ENCODE data around the gene SHROOM3.

The SHROOM3 gene

GRCh38 chr4:76745240-76745639, 310.2 kb downstream of the SHROOM3 start:
- Histone ChIP-seq H3K4me3 (replicated peaks; ENCODE audit: low read depth, low read length) (no peak overlapping the region), H3K36me3 (ENCODE audit: control insufficient read depth, insufficient read depth, low read length) (no peaks in the 10 kb centered on the region), H3K27me3 (replicated peaks; ENCODE audit: control insufficient read depth, insufficient read depth, low read length) (no peaks in the 10 kb centered on the region)
- TF ChIP-seq CTCF (IDR thresholded peaks at IDR 0.05; ENCODE audit: insufficient read depth, low read length, poor library complexity, severe bottlenecking), result no peak
- DNase-seq (ENCODE audit: extremely low read depth, insufficient read length), result no peak

- Histone ChIP-seq H3K4me3 (replicated peaks; ENCODE audit: low read depth, low read length) (no peak overlapping the region), H3K36me3 (ENCODE audit: control insufficient read depth, insufficient read depth, low read length) (no peaks in the 10 kb centered on the region), H3K27me3 (replicated peaks; ENCODE audit: control insufficient read depth, insufficient read depth, low read length) (no peaks in the 10 kb centered on the region)
- DNase-seq (ENCODE audit: extremely low read depth, insufficient read length), result no peak
- no peak for TF ChIP-seq CTCF (IDR thresholded peaks at IDR 0.05; ENCODE audit: insufficient read depth, low read length, poor library complexity, severe bottlenecking)
Observed at GRCh38 chr4:76747563-76747962, 312.5 kb downstream of the SHROOM3 start.

GRCh38 chr4:76748649-76749048, 313.6 kb downstream of the SHROOM3 start:
- Histone ChIP-seq H3K36me3 (ENCODE audit: control insufficient read depth, insufficient read depth, low read length) (no peaks in the 10 kb centered on the region), H3K27me3 (replicated peaks; ENCODE audit: control insufficient read depth, insufficient read depth, low read length) (0 out of 2 replicates have a peak, but pooled peaks cover 1% of the 10 kb centered on the region), H3K4me3 (replicated peaks; ENCODE audit: low read depth, low read length) (no peak overlapping the region)
- DNase-seq (ENCODE audit: extremely low read depth, insufficient read length), result no peak
- peak; percentile 57 for TF ChIP-seq CTCF (IDR thresholded peaks at IDR 0.05; ENCODE audit: insufficient read depth, low read length, poor library complexity, severe bottlenecking)

GRCh38 chr4:76749355-76749754, 314.3 kb downstream of the SHROOM3 start:
- no peak for DNase-seq (ENCODE audit: extremely low read depth, insufficient read length)
- H3K27me3 ChIP-seq (replicated peaks; ENCODE audit: control insufficient read depth, insufficient read depth, low read length), result 0 out of 2 replicates have a peak, but pooled peaks cover 1% of the 10 kb centered on the region
- no peak overlapping the region for H3K4me3 ChIP-seq (replicated peaks; ENCODE audit: low read depth, low read length)
- H3K36me3 ChIP-seq (ENCODE audit: control insufficient read depth, insufficient read depth, low read length), result no peaks in the 10 kb centered on the region
- TF ChIP-seq CTCF (IDR thresholded peaks at IDR 0.05; ENCODE audit: insufficient read depth, low read length, poor library complexity, severe bottlenecking), result no peak

- no peaks in the 10 kb centered on the region for H3K36me3 ChIP-seq (ENCODE audit: control insufficient read depth, insufficient read depth, low read length)
- TF ChIP-seq CTCF (IDR thresholded peaks at IDR 0.05; ENCODE audit: insufficient read depth, low read length, poor library complexity, severe bottlenecking), result no peak
- H3K27me3 ChIP-seq (replicated peaks; ENCODE audit: control insufficient read depth, insufficient read depth, low read length), result 0 out of 2 replicates have a peak, but pooled peaks cover 1% of the 10 kb centered on the region
- no peak overlapping the region for H3K4me3 ChIP-seq (replicated peaks; ENCODE audit: low read depth, low read length)
- DNase-seq (ENCODE audit: extremely low read depth, insufficient read length), result no peak
Observed at GRCh38 chr4:76750716-76751115, 315.7 kb downstream of the SHROOM3 start.

Data from GM06990 (cell line).